ENCODE results near the gene SSX4B.
"Not testable (repeated sequence)": the region's sequence is repeated elsewhere in the genome, so short reads cannot be mapped to it uniquely, and the experiment has no call there.

Gene SSX4B, protein sequence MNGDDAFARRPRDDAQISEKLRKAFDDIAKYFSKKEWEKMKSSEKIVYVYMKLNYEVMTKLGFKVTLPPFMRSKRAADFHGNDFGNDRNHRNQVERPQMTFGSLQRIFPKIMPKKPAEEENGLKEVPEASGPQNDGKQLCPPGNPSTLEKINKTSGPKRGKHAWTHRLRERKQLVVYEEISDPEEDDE

GRCh38 chrX:48411860-48412259, at the start of gene SSX4B:
SSX4B (minus strand) TSS chrX:48411960; CDS start chrX:48411372, 588 bp downstream.
- DNase-seq (ENCODE audit: low spot score) = not testable (repeated sequence)

DNA sequence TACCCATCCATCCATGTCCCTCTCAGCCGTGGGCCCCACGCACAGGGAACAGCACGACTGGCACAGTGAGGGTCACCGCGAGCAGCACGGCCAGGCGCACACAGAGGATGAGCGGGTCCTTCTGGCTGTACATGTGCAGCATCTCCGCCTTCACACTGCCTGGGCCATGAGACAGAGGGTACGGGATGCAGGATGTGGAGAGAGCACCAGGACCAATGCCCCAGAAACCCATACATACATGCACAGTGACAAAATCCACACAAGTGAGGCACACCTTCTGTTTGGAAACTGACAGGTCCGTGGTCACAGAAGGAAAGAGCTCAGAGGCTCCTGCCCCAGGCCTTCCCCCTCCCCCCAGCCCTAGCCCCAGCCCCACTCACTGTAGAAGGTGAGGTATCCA, 48.8 kb upstream of the SSX4B start:
- DNase-seq (ENCODE audit: low spot score) = no peak

DNA sequence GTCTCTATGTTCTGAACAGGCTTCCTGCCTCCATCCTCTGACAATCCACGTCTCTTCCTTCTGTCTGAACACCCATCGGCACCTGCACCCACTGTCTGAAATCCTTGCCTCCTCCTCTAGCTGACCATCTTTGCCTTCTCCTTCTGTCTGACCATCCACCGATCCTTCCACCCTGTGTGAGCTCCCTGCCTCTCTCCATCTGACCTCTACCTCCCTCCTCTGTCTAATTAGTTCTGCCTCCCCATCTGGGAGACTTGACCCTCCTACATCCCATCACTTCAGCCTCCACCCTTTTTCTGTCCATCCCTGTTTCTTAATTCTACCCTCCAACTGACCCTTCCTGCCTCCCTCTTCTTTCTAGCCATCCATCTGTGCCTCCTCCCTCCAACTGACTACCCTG, 48.3 kb upstream of the SSX4B start:
- DNase-seq (ENCODE audit: low spot score) = no peak

DNA sequence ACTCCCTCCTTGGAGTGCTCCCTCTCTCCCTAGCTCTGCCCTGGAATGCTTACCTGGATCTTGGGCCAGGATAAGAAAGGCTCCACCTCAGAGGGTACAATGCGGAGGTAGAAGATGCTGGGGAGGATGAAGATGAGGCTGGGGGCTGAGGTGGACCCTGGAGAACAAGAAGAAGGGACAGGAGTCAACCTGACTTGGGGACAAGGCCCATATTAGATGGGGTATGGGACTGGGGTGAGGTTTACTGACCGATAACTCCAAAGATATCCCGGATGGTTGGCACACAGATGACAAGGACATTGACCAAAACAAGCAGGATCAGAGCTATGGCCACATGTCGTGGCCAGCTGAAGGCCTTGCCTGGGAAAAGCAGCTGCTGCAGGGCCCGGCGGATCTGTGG, 47.7 kb upstream of the SSX4B start:
- no peak for DNase-seq (ENCODE audit: low spot score)

GRCh38 chrX:48458711-48459110, 47.0 kb upstream of the SSX4B start:
- DNase-seq (ENCODE audit: low spot score) = no peak

GRCh38 chrX:48456628-48457331, 45.0 kb upstream of the SSX4B start:
- DNase-seq (ENCODE audit: low spot score) = no peak

- DNase-seq (ENCODE audit: low spot score) = no peak
Observed at GRCh38 chrX:48451708-48452107, 39.9 kb upstream of the SSX4B start.

DNA sequence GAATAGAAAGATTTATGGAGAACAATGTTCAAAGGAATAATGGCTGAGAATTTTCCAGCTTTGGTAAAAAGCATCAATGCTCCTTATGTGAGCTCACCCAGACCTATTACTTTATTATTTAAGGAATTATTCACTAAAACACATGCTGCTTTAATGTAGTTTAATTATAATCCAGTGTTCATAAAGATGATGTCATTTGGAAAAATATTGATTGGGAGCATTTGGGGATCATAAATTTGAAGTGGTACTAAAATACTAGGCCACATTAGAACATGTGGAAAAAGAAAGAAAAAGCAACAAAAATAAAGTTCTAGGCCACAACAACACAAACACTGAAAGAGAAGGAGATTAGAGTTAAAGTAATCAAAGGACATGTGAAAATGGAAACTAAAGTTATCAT, 38.3 kb upstream of the SSX4B start:
- DNase-seq (ENCODE audit: low spot score) = no peak

GRCh38 chrX:48447201-48447600, 35.4 kb upstream of the SSX4B start:
- DNase-seq (ENCODE audit: low spot score) = not testable (repeated sequence)

- not testable (repeated sequence) for DNase-seq (ENCODE audit: low spot score)
Observed at GRCh38 chrX:48433713-48434112, 22.0 kb upstream of the SSX4B start.

DNA sequence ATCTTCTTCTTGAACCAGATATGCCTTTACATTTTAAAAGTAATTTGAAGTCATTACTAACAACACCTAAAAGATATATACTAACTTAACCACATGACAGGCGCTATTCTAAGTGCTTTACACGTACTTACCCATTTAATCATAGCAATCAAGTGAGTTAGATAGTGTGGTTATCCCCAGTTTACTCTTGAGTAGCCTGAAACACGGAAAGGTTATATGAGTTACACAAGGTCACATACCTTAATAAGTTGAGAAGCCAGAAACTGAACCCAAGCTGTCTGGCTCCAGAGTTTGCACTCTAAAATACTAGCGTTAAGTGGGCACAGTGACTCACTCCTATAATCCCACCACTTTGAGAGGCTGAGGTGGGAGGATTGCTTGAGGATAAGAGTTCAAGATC, 18.4 kb upstream of the SSX4B start:
- not testable (repeated sequence) for DNase-seq (ENCODE audit: low spot score)

DNA sequence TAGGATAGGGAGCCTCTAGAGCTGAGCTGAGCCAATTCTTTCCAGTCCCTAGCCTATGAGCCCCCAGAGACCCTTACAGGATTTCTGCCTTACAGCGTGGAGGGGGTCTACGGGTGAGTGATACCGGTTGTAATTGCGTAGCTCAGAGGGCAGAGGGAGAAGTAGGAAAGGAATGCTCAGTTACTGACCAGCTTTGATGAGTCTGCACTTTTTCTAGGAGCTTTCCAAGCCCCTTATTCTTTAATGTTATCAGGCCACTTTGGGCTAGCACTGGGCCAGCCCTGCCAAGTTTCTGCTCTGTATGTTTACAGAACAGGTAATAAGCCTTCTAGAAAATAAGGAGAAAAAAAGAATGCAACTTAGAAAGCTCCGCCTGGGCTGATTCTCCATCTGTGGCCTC, 17.8 kb upstream of the SSX4B start:
- DNase-seq (ENCODE audit: low spot score) = not testable (repeated sequence)

- DNase-seq (ENCODE audit: low spot score) = not testable (repeated sequence)
Observed at GRCh38 chrX:48427027-48427716, 15.4 kb upstream of the SSX4B start.

GRCh38 chrX:48397825-48398224, 13.9 kb downstream of the SSX4B start:
- not testable (repeated sequence) for DNase-seq (ENCODE audit: low spot score)

- DNase-seq (ENCODE audit: low spot score) = not testable (repeated sequence)
Observed at GRCh38 chrX:48396931-48397330, 14.8 kb downstream of the SSX4B start.

GRCh38 chrX:48383239-48383638, 28.5 kb downstream of the SSX4B start, which contains the start of gene SSX4:
SSX4 (plus strand) TSS chrX:48383539; CDS start chrX:48384054, 515 bp downstream.
- not testable (repeated sequence) for DNase-seq (ENCODE audit: low spot score)

GRCh38 chrX:48370408-48370807, 41.4 kb downstream of the SSX4B start:
- not testable (repeated sequence) for DNase-seq (ENCODE audit: low spot score)

GRCh38 chrX:48367717-48368408, 43.9 kb downstream of the SSX4B start:
- not testable (repeated sequence) for DNase-seq (ENCODE audit: low spot score)

- DNase-seq (ENCODE audit: low spot score) = not testable (repeated sequence)
Observed at GRCh38 chrX:48359281-48359680, 52.5 kb downstream of the SSX4B start.

GRCh38 chrX:48357681-48358080, 54.1 kb downstream of the SSX4B start:
- no peak for DNase-seq (ENCODE audit: low spot score)

DNA sequence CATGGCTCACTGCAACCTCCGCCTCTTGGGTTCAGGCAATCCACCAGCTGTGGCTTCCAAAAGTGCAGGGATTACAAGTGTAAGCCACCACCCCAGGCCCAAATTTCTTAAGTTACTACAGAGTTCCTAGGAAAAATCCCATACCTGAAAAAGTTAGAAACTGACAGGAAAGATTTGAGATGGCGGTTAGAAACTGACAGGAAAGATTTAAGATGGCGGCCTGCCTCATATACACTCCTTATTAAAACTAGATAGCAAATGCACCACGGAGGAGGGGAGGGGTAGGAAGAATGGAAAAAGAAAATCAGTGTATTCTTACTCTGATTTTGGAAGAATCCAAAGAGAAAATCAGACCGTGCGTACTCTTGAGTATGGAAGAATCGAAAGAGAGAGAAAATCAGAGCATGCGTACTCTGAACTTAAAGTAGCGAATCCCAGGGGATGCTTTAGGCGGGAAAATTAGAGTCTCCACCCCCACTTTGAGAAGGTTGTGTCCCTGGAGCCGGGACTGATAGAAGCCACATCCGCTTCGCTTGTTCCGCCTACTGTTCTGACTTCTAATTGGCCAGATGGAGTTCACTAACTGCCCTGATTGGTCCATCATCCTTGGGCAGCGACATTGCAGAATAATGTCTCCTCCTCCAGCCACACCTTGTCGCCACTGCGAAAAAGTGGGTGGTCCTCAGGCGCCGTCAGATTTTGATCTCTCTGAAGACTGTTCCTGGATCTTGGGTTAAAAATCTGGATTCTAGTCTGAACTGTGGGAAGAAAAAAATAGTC, 55.3 kb downstream of the SSX4B start, which contains the start of gene SSX3:
SSX3 (minus strand) TSS at position 389 of the 780 bp plus-strand sequence. CDS start 1,454 bp downstream, outside the sequence.
- not testable (repeated sequence) for DNase-seq (ENCODE audit: low spot score)
